ENCODE data around the gene NHS. TPM values are rescaled to one million over a fixed set of nuclear protein-coding genes. Genes with fewer than 3 reads are reported as not detected.

Gene NHS
- 0.07 and 0.10 TPM in 2 replicates for total RNA-seq (2014; rRNA removed; shearing (Covaris generic); ENCODE audit: low replicate concordance)

DNA sequence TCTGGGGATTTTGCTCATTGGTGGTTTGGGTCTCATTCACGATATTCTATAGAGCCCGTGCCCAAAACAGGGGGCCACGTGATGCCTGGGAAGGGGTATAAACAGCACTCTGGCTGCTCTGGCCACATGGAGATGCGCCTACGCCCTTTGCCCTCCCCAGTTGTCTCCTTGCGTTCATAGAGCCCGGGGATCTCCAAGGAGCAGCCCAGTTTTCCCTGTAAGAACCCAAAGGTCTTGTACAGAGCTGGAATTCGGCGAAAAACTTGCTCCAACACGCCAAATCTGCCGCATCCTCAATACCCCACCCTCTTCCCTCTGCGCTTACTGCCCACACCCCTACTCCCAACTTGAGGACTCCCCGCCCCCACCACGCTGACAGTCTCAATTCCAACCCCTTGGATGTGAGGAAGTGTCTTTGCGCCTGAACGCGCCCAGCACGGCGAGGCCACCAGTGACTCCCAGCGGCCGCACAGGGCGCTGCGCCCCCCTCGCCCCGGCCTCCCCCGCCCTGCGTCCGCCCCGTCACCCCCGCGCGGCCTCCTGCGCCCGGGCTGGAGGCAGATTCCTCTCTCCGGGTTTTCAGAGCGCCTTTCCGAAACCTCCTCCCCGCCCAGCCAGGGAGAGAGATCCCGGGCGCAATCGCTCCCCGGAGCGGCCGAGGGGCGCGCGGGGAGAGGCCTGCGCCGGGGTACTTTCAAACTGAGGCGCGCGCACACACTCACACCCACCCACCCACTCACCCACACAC lies at the start of gene NHS:
TSS of gene NHS (plus strand) at position 582 of the 748 bp plus-strand sequence. CDS start 558 bp downstream, outside the sequence.
- no peaks in the 10 kb centered on the region for H3K36me3 ChIP-seq
- peak within 1 kb of the TSS; percentile 42 for H3K4me3 ChIP-seq
- peaks cover 12% of the 10 kb centered on the region; the same call in 1 of the 2 replicates for H3K27me3 ChIP-seq
- no peaks in the 10 kb centered on the region for H3K9me3 ChIP-seq
- peak; percentile 75 for DNase-seq

GRCh38 chrX:17328837-17329236 lies 46.2 kb upstream of the NHS start:
- Histone ChIP-seq H3K9me3 (no peaks in the 10 kb centered on the region), H3K36me3 (no peaks in the 10 kb centered on the region), H3K4me3 (no peak overlapping the region), H3K27me3 (no peaks in the 10 kb centered on the region)
- no peak for DNase-seq

DNA sequence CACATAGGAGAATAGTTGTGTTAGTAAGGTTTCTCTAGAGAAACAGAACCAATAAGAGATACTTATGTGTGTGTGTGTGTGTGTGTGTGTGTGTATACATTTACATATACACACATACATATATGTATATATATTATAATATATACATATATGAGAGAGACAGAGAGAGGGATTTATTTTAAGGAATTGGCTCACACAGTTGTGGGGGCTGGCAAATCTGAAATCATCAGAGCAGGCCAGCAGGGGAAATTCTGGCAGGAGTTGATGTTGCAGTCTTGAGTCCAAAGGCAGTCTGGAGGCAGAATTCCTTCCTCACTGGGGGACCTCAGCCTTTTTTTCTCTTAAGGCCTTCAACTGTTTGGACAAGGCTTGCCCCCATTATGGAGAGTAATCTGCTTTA lies 38.6 kb upstream of the NHS start:
- H3K9me3 ChIP-seq, result no peaks in the 10 kb centered on the region
- H3K4me3 ChIP-seq, result no peak overlapping the region
- DNase-seq, result no peak
- H3K27me3 ChIP-seq, result no peaks in the 10 kb centered on the region
- no peaks in the 10 kb centered on the region for H3K36me3 ChIP-seq

GRCh38 chrX:17355976-17356375 lies 19.0 kb upstream of the NHS start:
- Histone ChIP-seq H3K9me3 (no peaks in the 10 kb centered on the region), H3K36me3 (no peaks in the 10 kb centered on the region), H3K4me3 (no peak overlapping the region), H3K27me3 (no peaks in the 10 kb centered on the region)
- DNase-seq, result no peak

- H3K27me3 ChIP-seq, result no peaks in the 10 kb centered on the region
- no peaks in the 10 kb centered on the region for H3K9me3 ChIP-seq
- DNase-seq, result no peak
- H3K36me3 ChIP-seq, result no peaks in the 10 kb centered on the region
- H3K4me3 ChIP-seq, result no peak overlapping the region
Measured at GRCh38 chrX:17359500-17359899, 15.5 kb upstream of the NHS start.

- H3K4me3 ChIP-seq, result no peak overlapping the region
- H3K9me3 ChIP-seq, result no peaks in the 10 kb centered on the region
- DNase-seq, result peak; percentile 23
- no peaks in the 10 kb centered on the region for H3K36me3 ChIP-seq
- no peaks in the 10 kb centered on the region for H3K27me3 ChIP-seq
Measured at GRCh38 chrX:17361620-17362019, 13.4 kb upstream of the NHS start.

DNA sequence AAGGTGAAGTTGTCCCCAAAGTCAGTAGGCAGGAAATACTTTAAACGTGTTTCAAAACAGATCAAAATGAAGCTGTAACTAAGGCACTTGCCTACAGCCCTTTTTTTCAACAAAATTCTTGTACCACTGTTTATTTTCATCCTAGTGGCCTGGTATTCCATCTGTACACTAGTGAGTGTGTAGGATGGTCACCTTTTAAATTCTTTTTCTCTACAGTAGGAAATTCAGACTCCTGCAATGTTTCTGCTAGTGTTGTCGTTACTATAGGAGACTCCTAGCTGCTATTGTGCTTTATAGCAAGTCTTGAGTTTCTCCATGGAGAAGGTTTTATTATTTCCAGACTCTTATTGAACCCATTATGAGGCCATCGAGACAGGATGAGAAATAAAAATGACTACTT lies 7.0 kb upstream of the NHS start:
- no peaks in the 10 kb centered on the region for H3K36me3 ChIP-seq
- no peak overlapping the region for H3K4me3 ChIP-seq
- no peak for DNase-seq
- no peaks in the 10 kb centered on the region for H3K9me3 ChIP-seq
- no peaks in the 10 kb centered on the region for H3K27me3 ChIP-seq

GRCh38 chrX:17369309-17369708 lies 5.7 kb upstream of the NHS start:
- no peak for DNase-seq
- Histone ChIP-seq H3K9me3 (no peaks in the 10 kb centered on the region), H3K4me3 (no peak overlapping the region), H3K36me3 (no peaks in the 10 kb centered on the region), H3K27me3 (no peaks in the 10 kb centered on the region)

- H3K4me3 ChIP-seq, result no peak overlapping the region
Measured at GRCh38 chrX:17370191-17370590, 4.8 kb upstream of the NHS start.

DNA sequence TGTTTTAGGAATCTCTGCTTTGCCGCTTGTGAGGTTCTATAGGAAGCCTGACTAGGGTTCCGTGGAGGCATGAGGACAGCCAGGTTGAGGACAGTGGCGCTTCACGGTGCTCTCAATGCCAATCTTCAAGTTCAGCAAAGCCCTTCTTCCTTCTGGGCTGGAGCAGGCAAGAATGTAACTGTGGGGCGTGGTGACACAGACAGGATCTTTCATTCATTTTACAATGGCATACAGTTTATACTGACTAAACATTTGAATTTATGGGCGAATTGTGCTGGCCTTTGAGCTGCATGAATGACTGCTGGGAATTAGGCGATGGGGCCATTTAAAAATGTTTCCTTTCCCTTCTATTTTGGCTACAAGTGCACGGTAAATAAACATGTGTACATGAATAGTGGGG lies 2.9 kb upstream of the NHS start:
- no peaks in the 10 kb centered on the region for H3K36me3 ChIP-seq
- peaks cover 8% of the 10 kb centered on the region; the same call in 1 of the 2 replicates for H3K27me3 ChIP-seq
- no peaks in the 10 kb centered on the region for H3K9me3 ChIP-seq
- H3K4me3 ChIP-seq, result no peak overlapping the region
- DNase-seq, result no peak

More at GRCh38 chrX:17370191-17370590, 4.8 kb upstream of the NHS start:
- no peaks in the 10 kb centered on the region for H3K9me3 ChIP-seq
- H3K36me3 ChIP-seq, result no peaks in the 10 kb centered on the region
- no peaks in the 10 kb centered on the region for H3K27me3 ChIP-seq
- DNase-seq, result no peak

DNA sequence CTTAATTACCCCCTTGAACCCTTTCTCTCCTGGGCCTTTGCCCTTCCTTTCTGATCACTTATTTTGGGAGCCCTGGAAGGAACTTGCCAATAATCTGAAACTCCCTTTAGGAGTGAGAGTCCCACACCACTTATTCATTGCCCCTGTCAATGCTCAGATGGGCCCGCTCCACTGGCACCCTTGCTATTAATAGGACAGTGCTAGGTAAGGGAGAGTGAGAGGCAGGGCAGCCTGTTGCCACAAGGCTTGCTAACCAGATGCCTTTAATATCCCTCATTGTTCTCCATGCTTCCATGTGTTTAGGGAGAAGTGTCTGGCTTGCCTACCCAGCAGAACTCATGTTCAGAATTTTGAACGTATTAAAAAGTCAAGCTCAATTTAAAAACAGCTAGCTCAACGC lies 1.7 kb upstream of the NHS start:
- Histone ChIP-seq H3K27me3 (peaks cover 12% of the 10 kb centered on the region; the same call in 1 of the 2 replicates), H3K4me3 (no peak overlapping the region), H3K9me3 (no peaks in the 10 kb centered on the region), H3K36me3 (no peaks in the 10 kb centered on the region)
- DNase-seq, result no peak

DNA sequence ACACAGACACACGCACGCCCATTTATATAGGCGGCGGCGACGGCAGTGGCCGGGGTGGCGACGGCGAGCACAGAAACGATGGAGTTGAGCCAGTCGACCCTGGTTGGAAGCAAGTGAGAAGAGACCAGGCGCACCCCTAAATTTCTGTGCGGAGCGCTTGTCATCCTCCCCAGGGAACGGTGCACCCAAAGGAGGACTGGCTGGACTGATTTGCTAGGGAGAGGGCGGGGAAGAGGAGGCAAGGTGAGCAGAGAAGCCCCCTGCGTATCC lies 302 bp downstream of the NHS start:
- no peaks in the 10 kb centered on the region for H3K36me3 ChIP-seq
- peaks cover 12% of the 10 kb centered on the region; the same call in 1 of the 2 replicates for H3K27me3 ChIP-seq
- H3K4me3 ChIP-seq, result peak overlapping the region; percentile 42
- no peak for DNase-seq
- no peaks in the 10 kb centered on the region for H3K9me3 ChIP-seq

DNA sequence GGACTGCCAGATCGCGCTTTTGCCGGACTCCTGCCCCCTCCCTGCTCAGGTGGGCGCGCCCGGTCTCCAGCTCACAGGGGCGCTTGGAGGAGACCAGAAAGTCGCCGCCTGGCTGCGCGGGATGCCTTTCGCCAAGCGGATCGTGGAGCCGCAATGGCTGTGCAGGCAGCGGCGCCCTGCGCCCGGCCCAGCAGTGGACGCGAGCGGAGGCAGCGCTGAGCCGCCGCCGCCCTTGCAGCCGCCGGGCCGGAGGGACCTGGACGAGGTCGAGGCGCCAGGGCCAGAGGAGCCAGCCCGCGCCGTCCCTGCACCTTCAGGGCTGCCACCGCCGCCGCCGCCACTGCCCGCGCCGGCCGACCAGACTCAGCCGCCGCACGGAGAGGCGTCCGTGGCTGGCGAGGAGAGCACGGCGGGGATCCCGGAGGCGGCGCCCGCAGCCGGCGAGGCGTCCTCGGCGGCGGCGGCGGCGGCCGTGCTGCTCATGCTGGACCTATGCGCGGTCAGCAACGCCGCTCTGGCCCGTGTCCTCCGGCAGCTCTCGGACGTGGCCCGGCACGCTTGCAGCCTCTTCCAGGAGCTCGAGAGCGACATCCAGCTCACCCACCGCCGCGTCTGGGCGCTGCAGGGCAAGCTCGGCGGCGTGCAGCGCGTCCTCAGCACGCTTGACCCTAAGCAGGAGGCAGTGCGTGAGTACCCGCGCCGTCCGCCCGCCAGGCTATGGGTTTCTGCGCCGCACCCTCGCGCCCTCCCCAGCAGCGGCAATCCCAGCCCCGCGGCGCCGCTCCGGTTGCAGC lies 834 bp downstream of the NHS start:
- peak; percentile 34 for DNase-seq
- H3K4me3 ChIP-seq, result peak overlapping the region; percentile 42
- peaks cover 12% of the 10 kb centered on the region; the same call in 1 of the 2 replicates for H3K27me3 ChIP-seq
- no peaks in the 10 kb centered on the region for H3K9me3 ChIP-seq
- H3K36me3 ChIP-seq, result no peaks in the 10 kb centered on the region

- no peaks in the 10 kb centered on the region for H3K36me3 ChIP-seq
- no peak for DNase-seq
- H3K4me3 ChIP-seq, result peak overlapping the region; percentile 42
- peaks cover 12% of the 10 kb centered on the region; the same call in 1 of the 2 replicates for H3K27me3 ChIP-seq
- H3K9me3 ChIP-seq, result no peaks in the 10 kb centered on the region
Measured at GRCh38 chrX:17376431-17377077, 1.6 kb downstream of the NHS start.

- no peaks in the 10 kb centered on the region for H3K36me3 ChIP-seq
- DNase-seq, result no peak
- no peak overlapping the region for H3K4me3 ChIP-seq
- no peaks in the 10 kb centered on the region for H3K9me3 ChIP-seq
- H3K27me3 ChIP-seq, result peaks cover 12% of the 10 kb centered on the region; the same call in 1 of the 2 replicates
Measured at GRCh38 chrX:17377091-17377717, 2.2 kb downstream of the NHS start.

GRCh38 chrX:17377795-17378194 lies 2.8 kb downstream of the NHS start:
- no peaks in the 10 kb centered on the region for H3K9me3 ChIP-seq
- DNase-seq, result no peak
- no peaks in the 10 kb centered on the region for H3K36me3 ChIP-seq
- H3K4me3 ChIP-seq, result no peak overlapping the region
- peaks cover 12% of the 10 kb centered on the region; the same call in 1 of the 2 replicates for H3K27me3 ChIP-seq

DNA sequence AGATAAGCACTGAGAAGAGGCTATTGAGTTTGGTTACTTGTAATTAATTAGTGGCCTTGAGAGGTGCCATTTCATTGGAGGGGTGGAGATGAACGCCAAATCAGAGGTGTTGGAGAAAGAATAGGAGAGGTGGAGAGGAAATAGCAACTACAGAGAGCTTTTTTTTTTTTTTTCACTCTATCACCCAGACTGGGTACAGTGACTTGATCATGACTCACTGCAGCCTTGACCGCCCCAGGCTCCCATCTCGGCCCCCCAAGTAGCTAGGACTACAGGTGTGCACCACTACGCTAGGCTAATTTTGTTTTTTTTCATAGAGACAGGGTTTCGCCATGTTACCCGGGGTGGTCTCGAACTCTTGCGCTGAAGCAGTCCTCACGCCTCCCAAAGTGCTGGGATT lies 5.2 kb downstream of the NHS start:
- Histone ChIP-seq H3K36me3 (no peaks in the 10 kb centered on the region), H3K4me3 (no peak overlapping the region), H3K9me3 (no peaks in the 10 kb centered on the region), H3K27me3 (peaks cover 12% of the 10 kb centered on the region; the same call in 1 of the 2 replicates)
- no peak for DNase-seq

Measured in MG63 (cell line).